ENCODE measurements around the gene AGL. TPM values are rescaled to one million over a fixed set of nuclear protein-coding genes. Genes with fewer than 3 reads are reported as not detected.
A peak's percentile ranks its signal among the peaks of the same experiment; 100 is the strongest.

AGL gene
- total and polyA plus RNA-seq, 2 of the 13 experiments (the other 11 are each of a cell fraction or from before 2014, with no cell fraction given), result 4.3 to 13.1 TPM

- TF ChIP-seq, protein P1, sequence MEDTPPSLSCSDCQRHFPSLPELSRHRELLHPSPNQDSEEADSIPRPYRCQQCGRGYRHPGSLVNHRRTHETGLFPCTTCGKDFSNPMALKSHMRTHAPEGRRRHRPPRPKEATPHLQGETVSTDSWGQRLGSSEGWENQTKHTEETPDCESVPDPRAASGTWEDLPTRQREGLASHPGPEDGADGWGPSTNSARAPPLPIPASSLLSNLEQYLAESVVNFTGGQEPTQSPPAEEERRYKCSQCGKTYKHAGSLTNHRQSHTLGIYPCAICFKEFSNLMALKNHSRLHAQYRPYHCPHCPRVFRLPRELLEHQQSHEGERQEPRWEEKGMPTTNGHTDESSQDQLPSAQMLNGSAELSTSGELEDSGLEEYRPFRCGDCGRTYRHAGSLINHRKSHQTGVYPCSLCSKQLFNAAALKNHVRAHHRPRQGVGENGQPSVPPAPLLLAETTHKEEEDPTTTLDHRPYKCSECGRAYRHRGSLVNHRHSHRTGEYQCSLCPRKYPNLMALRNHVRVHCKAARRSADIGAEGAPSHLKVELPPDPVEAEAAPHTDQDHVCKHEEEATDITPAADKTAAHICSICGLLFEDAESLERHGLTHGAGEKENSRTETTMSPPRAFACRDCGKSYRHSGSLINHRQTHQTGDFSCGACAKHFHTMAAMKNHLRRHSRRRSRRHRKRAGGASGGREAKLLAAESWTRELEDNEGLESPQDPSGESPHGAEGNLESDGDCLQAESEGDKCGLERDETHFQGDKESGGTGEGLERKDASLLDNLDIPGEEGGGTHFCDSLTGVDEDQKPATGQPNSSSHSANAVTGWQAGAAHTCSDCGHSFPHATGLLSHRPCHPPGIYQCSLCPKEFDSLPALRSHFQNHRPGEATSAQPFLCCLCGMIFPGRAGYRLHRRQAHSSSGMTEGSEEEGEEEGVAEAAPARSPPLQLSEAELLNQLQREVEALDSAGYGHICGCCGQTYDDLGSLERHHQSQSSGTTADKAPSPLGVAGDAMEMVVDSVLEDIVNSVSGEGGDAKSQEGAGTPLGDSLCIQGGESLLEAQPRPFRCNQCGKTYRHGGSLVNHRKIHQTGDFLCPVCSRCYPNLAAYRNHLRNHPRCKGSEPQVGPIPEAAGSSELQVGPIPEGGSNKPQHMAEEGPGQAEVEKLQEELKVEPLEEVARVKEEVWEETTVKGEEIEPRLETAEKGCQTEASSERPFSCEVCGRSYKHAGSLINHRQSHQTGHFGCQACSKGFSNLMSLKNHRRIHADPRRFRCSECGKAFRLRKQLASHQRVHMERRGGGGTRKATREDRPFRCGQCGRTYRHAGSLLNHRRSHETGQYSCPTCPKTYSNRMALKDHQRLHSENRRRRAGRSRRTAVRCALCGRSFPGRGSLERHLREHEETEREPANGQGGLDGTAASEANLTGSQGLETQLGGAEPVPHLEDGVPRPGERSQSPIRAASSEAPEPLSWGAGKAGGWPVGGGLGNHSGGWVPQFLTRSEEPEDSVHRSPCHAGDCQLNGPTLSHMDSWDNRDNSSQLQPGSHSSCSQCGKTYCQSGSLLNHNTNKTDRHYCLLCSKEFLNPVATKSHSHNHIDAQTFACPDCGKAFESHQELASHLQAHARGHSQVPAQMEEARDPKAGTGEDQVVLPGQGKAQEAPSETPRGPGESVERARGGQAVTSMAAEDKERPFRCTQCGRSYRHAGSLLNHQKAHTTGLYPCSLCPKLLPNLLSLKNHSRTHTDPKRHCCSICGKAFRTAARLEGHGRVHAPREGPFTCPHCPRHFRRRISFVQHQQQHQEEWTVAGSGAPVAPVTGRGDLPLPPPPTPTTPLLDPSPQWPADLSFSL (CRISPR knock-in tag; IDR thresholded peaks at IDR 0.05), result peak; percentile 4; the same call in 1 of the 2 replicates
- TF ChIP-seq ZNF446 (CRISPR knock-in tag; IDR thresholded peaks at IDR 0.05), result peak; percentile 70; the same call in 1 of the 2 replicates
- TF ChIP-seq, protein P2, sequence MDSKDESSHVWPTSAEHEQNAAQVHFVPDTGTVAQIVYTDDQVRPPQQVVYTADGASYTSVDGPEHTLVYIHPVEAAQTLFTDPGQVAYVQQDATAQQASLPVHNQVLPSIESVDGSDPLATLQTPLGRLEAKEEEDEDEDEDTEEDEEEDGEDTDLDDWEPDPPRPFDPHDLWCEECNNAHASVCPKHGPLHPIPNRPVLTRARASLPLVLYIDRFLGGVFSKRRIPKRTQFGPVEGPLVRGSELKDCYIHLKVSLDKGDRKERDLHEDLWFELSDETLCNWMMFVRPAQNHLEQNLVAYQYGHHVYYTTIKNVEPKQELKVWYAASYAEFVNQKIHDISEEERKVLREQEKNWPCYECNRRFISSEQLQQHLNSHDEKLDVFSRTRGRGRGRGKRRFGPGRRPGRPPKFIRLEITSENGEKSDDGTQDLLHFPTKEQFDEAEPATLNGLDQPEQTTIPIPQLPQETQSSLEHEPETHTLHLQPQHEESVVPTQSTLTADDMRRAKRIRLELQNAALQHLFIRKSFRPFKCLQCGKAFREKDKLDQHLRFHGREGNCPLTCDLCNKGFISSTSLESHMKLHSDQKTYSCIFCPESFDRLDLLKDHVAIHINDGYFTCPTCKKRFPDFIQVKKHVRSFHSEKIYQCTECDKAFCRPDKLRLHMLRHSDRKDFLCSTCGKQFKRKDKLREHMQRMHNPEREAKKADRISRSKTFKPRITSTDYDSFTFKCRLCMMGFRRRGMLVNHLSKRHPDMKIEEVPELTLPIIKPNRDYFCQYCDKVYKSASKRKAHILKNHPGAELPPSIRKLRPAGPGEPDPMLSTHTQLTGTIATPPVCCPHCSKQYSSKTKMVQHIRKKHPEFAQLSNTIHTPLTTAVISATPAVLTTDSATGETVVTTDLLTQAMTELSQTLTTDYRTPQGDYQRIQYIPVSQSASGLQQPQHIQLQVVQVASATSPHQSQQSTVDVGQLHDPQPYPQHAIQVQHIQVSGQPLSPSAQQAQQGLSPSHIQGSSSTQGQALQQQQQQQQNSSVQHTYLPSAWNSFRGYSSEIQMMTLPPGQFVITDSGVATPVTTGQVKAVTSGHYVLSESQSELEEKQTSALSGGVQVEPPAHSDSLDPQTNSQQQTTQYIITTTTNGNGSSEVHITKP (CRISPR knock-in tag; IDR thresholded peaks at IDR 0.05; ENCODE audit: low read depth), result no peak
- peak; percentile 91; the same call in 1 of the 2 replicates for TF ChIP-seq ZNF354B (CRISPR knock-in tag; IDR thresholded peaks at IDR 0.05)
- no peak; the same call in 1 of the 2 replicates for TF ChIP-seq GFI1 (CRISPR knock-in tag; IDR thresholded peaks at IDR 0.05; ENCODE audit: borderline replicate concordance)
- peak; percentile 66; the same call in 1 of the 2 replicates for TF ChIP-seq ZNF660 (CRISPR knock-in tag; IDR thresholded peaks at IDR 0.05; ENCODE audit: borderline replicate concordance, low read depth)
- peak; percentile 95; the same call in 1 of the 2 replicates for TF ChIP-seq GLI4 (CRISPR knock-in tag; IDR thresholded peaks at IDR 0.05; ENCODE audit: borderline replicate concordance)
- TF ChIP-seq ZNF780A (CRISPR knock-in tag; IDR thresholded peaks at IDR 0.05), result peak; percentile 87; the same call in 1 of the 2 replicates
- TF ChIP-seq ZNF33A (CRISPR knock-in tag; IDR thresholded peaks at IDR 0.05; ENCODE audit: borderline replicate concordance), result peak; percentile 97; the same call in 1 of the 2 replicates
- no peak for TF ChIP-seq NFIC (IDR thresholded peaks at IDR 0.05; ENCODE audit: low read length)
- TF ChIP-seq AHDC1 (CRISPR knock-in tag; IDR thresholded peaks at IDR 0.05; ENCODE audit: borderline replicate concordance), result peak; percentile 85
These were observed 119.8 kb downstream of the AGL start, which contains the start of gene SLC35A3 (continued) for GRCh38 chr1:99969729-99970621.

Measured in HepG2 (cell line).